HCT116 (cell line): Measurements from ENCODE around the gene UCHL5. TPM values are rescaled to one million over a fixed set of nuclear protein-coding genes. Genes with fewer than 3 reads are reported as not detected.

Experiments used
- ATAC-seq: fragments of 200-7000 bp; cut with Tn5 transposase; 2 replicates; pipeline ENCODE4 v1.9.1; 2020; ENCODE audit warnings: mild to moderate bottlenecking, moderate library complexity
- BruUV-seq: library from RNA; stranded (reverse); fragments of 400-500 nt; replicated peaks from 2 replicates; lab custom pipeline; 2021; lab: Mats Ljungman, UMichigan
- CTCF ChIA-PET: fragments of 300-600 bp; sonication (Branson Sonifier 250); formaldehyde crosslinking; loops from one replicate; lab custom pipeline; 2021; ENCODE audit warnings: antibody characterized with exemption; lab: Charles Lee
- POLR2A ChIA-PET: fragments of 300-600, 350-600 bp; sonication (Branson Sonifier 250); formaldehyde crosslinking; loops from one replicate; lab custom pipeline; 2021; ENCODE audit warnings: antibody characterized with exemption; lab: Charles Lee
- RAD21 ChIA-PET, 2 experiments: fragments of 300-600 bp; sonication (Branson Sonifier 250); formaldehyde crosslinking; loops; one replicate each; lab custom pipeline; 2023; ENCODE audit warnings: low total read pairs in 2 of 2; ENCODE audit not compliant: uncharacterized antibody in 2 of 2, unreplicated experiment in 2 of 2, low non-redundant PET in 1 of 2; lab: Charles Lee
- DNase-seq: peaks from one replicate; pipeline ENCODE4 v3.0.0-alpha.2; 2010; ENCODE audit warnings: low read depth, low spot score
- H2AFZ ChIP-seq: fragments of 200-600 bp; shearing (Covaris generic), sonication (generic); 2 replicates; pipeline ENCODE4 v1.6.1; 2017; ENCODE audit warnings: low read depth, mixed run types, mixed read lengths, antibody characterized with exemption, low read length; ENCODE audit not compliant: poor library complexity, severe bottlenecking
- H3K27ac ChIP-seq: 2 replicates; pipeline ENCODE4 v1.5.1; 2012; ENCODE audit warnings: low read depth, low read length
- H3K27me3 ChIP-seq: fragments of 200-600 bp; sonication (generic); 2 replicates; pipeline ENCODE4 v1.6.1; 2016; ENCODE audit warnings: mixed run types, low read length, mixed read lengths; ENCODE audit not compliant: insufficient read depth
- H3K36me3 ChIP-seq, 2 experiments: fragments of 200-500 bp in 1 of 2; fragments of 200-600 bp in 1 of 2; sonication (Bioruptor generic) in 1 of 2; sonication (generic) in 1 of 2; 2 replicates each; pipeline versions ENCODE4 v1.5.1 to v1.6.1; 2014 to 2016; ENCODE audit warnings: low read length in 2 of 2, inconsistent platforms in 1 of 2, mixed read lengths in 1 of 2, mixed run types in 1 of 2; ENCODE audit not compliant: insufficient read depth in 2 of 2, control insufficient read depth in 1 of 2
- H3K4me1 ChIP-seq, 2 experiments: fragments of 200-600 bp in 1 of 2; sonication (generic) in 1 of 2; 2 replicates each; pipeline versions ENCODE4 v1.5.1 to v1.6.1; 2012 to 2017; ENCODE audit warnings: low read length in 2 of 2, inconsistent platforms in 1 of 2, mild to moderate bottlenecking in 1 of 2, mixed read lengths in 1 of 2, mixed run types in 1 of 2, moderate library complexity in 1 of 2; ENCODE audit not compliant: insufficient read depth in 2 of 2, control insufficient read depth in 1 of 2
- H3K4me2 ChIP-seq: fragments of 200-600 bp; sonication (generic); 2 replicates; pipeline ENCODE4 v1.6.1; 2017; ENCODE audit warnings: mixed run types, low read length, mixed read lengths
- H3K4me3 ChIP-seq, 2 experiments: fragments of 200-600 bp in 1 of 2; sonication (generic) in 1 of 2; replicated peaks in 1 of 2; 2 replicates each; pipeline ENCODE4 v1.5.1; 2011 to 2016; ENCODE audit warnings: low read length in 2 of 2, control low read depth in 1 of 2, low read depth in 1 of 2, mild to moderate bottlenecking in 1 of 2, mixed read lengths in 1 of 2, mixed run types in 1 of 2
- H3K79me2 ChIP-seq: fragments of 200-600 bp; sonication (generic); 2 replicates; pipeline ENCODE4 v1.6.1; 2017; ENCODE audit warnings: mild to moderate bottlenecking, mixed run types, low read length, moderate library complexity, mixed read lengths; ENCODE audit not compliant: insufficient read depth
- H3K9ac ChIP-seq: fragments of 200-600 bp; sonication (generic); 2 replicates; pipeline ENCODE4 v1.6.1; 2016; ENCODE audit warnings: low read length, mixed read lengths
- H3K9me2 ChIP-seq: fragments of 200-600 bp; sonication (generic), shearing (Covaris generic); 2 replicates; pipeline ENCODE4 v1.6.1; 2017; ENCODE audit warnings: mixed run types, mild to moderate bottlenecking, moderate library complexity; ENCODE audit not compliant: insufficient read depth
- H3K9me3 ChIP-seq, 2 experiments: fragments of 200-500 bp in 1 of 2; fragments of 200-600 bp in 1 of 2; sonication (Bioruptor generic) in 1 of 2; sonication (generic) in 1 of 2; 2 replicates each; pipeline ENCODE4 v1.6.1; 2014 to 2017; ENCODE audit warnings: low read length in 2 of 2, mixed read lengths in 2 of 2, inconsistent platforms in 1 of 2, low read depth in 1 of 2, mild to moderate bottlenecking in 1 of 2, mixed run types in 1 of 2, moderate library complexity in 1 of 2; ENCODE audit not compliant: control insufficient read depth in 1 of 2, insufficient read depth in 1 of 2
- H4K20me1 ChIP-seq: fragments of 200-600 bp; sonication (generic), shearing (Covaris generic); 2 replicates; pipeline ENCODE4 v1.6.1; 2017; ENCODE audit warnings: mixed run types, mild to moderate bottlenecking, moderate library complexity; ENCODE audit not compliant: insufficient read depth
- CBX3 ChIP-seq: IDR thresholded peaks from 2 replicates; pipeline ENCODE4 v1.6.1; 2012; ENCODE audit warnings: low read depth
- CEBPB ChIP-seq: IDR thresholded peaks from 2 replicates; pipeline ENCODE4 v1.6.1; 2012; ENCODE audit warnings: low read depth
- ELF1 ChIP-seq: IDR thresholded peaks from 2 replicates; pipeline ENCODE4 v1.6.1; 2012; ENCODE audit warnings: low read depth, borderline replicate concordance
- FOSL1 ChIP-seq: IDR thresholded peaks from 2 replicates; pipeline ENCODE4 v1.6.1; 2012; ENCODE audit warnings: low read depth
- JUND ChIP-seq: IDR thresholded peaks from 2 replicates; pipeline ENCODE4 v1.6.1; 2012
- RAD21 ChIP-seq: IDR thresholded peaks from 2 replicates; pipeline ENCODE4 v1.6.1; 2012; ENCODE audit warnings: low read depth, mild to moderate bottlenecking
- TCF7L2 ChIP-seq: IDR thresholded peaks from 2 replicates; pipeline ENCODE4 v1.7.0; 2011; ENCODE audit warnings: borderline replicate concordance, inconsistent platforms; ENCODE audit not compliant: insufficient read depth, insufficient read length; ENCODE audit errors: extremely low read depth
- ZFX ChIP-seq: fragments of 450-650 bp; IDR thresholded peaks from 2 replicates; pipeline ENCODE4 v1.6.1; 2017
- intact Hi-C: fragments of 100-400 bp; cut with micrococcal nuclease; formaldehyde crosslinking; loops from 2 replicates; pipeline ENCODE4 v1.10.0; 2022
- total RNA-seq: library from RNA; stranded (reverse); gene quantifications from one replicate; pipeline ENCODE4 v1.2.1, GENCODE V29; 2021; ENCODE audit not compliant: unreplicated experiment
- TF ChIP-seq, protein P1 (sequence below): IDR thresholded peaks from 2 replicates; pipeline ENCODE4 v1.6.1; 2012
- TF ChIP-seq, protein P2 (sequence below): IDR thresholded peaks from 2 replicates; pipeline ENCODE4 v1.6.1; 2012
- TF ChIP-seq, protein P3 (sequence below): IDR thresholded peaks from 2 replicates; pipeline ENCODE4 v1.6.1; 2012; ENCODE audit warnings: low read depth

Gene UCHL5
- total RNA-seq, 1 experiment from 2014 or later, result 75.8 TPM

DNA sequence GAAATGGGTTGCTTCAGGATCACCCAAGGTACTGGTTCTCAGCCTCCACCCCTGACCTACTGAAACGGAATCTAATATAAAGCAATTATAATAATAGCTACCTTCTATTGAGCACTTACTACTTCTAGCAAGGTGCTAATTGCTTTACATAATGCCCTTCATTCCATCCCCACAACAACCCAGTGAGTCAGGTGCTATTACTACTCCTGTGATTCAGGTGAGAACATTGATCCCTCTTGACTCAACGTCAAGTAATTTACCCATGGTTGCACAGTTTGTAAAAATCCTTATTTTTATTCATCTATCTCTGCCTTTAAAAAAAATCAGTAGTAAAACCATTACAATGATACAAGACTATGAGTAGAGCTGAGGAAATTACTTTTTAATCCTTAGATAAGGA is 85.2 kb downstream of the UCHL5 start (continued):
- TF ChIP-seq ZFX, result no peak
- TF ChIP-seq, protein P1, sequence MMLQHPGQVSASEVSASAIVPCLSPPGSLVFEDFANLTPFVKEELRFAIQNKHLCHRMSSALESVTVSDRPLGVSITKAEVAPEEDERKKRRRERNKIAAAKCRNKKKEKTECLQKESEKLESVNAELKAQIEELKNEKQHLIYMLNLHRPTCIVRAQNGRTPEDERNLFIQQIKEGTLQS, result no peak
- TF ChIP-seq ELF1, result no peak

DNA sequence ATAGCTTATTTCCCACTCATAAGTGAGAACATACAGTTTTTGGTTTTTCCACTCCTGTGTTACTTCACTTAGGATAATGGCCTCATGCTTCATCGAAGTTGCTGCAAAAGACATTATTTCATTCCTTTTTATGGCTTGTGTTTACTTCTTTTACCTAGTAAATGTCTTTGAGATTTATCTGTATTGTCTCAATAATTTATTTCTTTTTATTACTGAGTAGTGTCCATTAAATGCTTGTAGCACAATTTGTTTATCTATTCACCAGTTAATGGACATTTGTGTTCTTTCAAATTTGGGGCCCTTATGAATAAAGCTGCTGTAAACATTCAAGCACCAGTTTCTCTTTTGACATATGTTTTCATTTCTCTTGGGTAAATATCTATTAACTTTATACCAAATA is 86.0 kb downstream of the UCHL5 start:
- Histone ChIP-seq H3K27me3 (no peaks in the 10 kb centered on the region), H3K79me2 (peaks cover 12% of the 10 kb centered on the region), H3K4me1 (peaks cover 67 to 92% of the 10 kb centered on the region in 2 experiments), H3K9ac (peak overlapping the region; percentile 29), H4K20me1 (no peaks in the 10 kb centered on the region), H3K36me3 (0 out of 4 replicates have a peak, but pooled peaks cover 0 to 5% of the 10 kb centered on the region in 2 experiments), H3K4me3 (no peak overlapping the region), H3K9me3 (no peaks in the 10 kb centered on the region), H3K9me2 (no peaks in the 10 kb centered on the region), H3K4me2 (peak overlapping the region; percentile 68), H2AFZ (no peak overlapping the region), H3K27ac (peak overlapping the region; percentile 96; the same call in 1 of the 2 replicates)
- TF ChIP-seq RAD21 (no peak), TCF7L2 (no peak), CBX3 (no peak), CEBPB (no peak), JUND (no peak), ZFX (no peak), FOSL1 (no peak)
- TF ChIP-seq, protein P1, result no peak
- TF ChIP-seq, protein P2, sequence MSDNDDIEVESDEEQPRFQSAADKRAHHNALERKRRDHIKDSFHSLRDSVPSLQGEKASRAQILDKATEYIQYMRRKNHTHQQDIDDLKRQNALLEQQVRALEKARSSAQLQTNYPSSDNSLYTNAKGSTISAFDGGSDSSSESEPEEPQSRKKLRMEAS, result no peak
- TF ChIP-seq, protein P3, sequence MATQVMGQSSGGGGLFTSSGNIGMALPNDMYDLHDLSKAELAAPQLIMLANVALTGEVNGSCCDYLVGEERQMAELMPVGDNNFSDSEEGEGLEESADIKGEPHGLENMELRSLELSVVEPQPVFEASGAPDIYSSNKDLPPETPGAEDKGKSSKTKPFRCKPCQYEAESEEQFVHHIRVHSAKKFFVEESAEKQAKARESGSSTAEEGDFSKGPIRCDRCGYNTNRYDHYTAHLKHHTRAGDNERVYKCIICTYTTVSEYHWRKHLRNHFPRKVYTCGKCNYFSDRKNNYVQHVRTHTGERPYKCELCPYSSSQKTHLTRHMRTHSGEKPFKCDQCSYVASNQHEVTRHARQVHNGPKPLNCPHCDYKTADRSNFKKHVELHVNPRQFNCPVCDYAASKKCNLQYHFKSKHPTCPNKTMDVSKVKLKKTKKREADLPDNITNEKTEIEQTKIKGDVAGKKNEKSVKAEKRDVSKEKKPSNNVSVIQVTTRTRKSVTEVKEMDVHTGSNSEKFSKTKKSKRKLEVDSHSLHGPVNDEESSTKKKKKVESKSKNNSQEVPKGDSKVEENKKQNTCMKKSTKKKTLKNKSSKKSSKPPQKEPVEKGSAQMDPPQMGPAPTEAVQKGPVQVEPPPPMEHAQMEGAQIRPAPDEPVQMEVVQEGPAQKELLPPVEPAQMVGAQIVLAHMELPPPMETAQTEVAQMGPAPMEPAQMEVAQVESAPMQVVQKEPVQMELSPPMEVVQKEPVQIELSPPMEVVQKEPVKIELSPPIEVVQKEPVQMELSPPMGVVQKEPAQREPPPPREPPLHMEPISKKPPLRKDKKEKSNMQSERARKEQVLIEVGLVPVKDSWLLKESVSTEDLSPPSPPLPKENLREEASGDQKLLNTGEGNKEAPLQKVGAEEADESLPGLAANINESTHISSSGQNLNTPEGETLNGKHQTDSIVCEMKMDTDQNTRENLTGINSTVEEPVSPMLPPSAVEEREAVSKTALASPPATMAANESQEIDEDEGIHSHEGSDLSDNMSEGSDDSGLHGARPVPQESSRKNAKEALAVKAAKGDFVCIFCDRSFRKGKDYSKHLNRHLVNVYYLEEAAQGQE, result no peak
- intact Hi-C loops, result no loop called here
- ATAC-seq, result no peak
- DNase-seq, result no peak
- ChIA-PET POLR2A (no interaction called here), RAD21 (no interaction called here), CTCF (no interaction called here)
- BruUV-seq, result no TSS peak
